Measurements from ENCODE around the gene MRPS18B.

The MRPS18B gene

GRCh38 chr6:30601815-30602641 lies 15.6 kb upstream of the MRPS18B start:
- DNase-seq = peak in 1 of 10 donors; percentile 82
- intact Hi-C loops (cut with DNase I) = no loop called here

- peak in 1 of 10 donors; percentile 61 for DNase-seq
- intact Hi-C loops (cut with DNase I) = no loop called here
Observed at GRCh38 chr6:30603961-30604360, 13.7 kb upstream of the MRPS18B start.

- no peak for DNase-seq
- intact Hi-C loops (cut with DNase I) = loop anchor here (5.0 kb wide), 1 partner anchor 38 kb away; the partner anchor contains the start of gene ABCF1
Observed at GRCh38 chr6:30610065-30610464, 7.6 kb upstream of the MRPS18B start.

- intact Hi-C loops (cut with DNase I) = loop anchor here (5.0 kb wide), 1 partner anchor 39 kb away; the partner anchor contains the start of gene ABCF1
- DNase-seq = peak in 1 of 10 donors; percentile 35
Observed at GRCh38 chr6:30611150-30611855, 6.3 kb upstream of the MRPS18B start.

GRCh38 chr6:30611856-30612194 lies 5.8 kb upstream of the MRPS18B start:
- intact Hi-C loops (cut with DNase I) = loop anchor here (5.0 kb wide), 1 partner anchor 40 kb away; the partner anchor contains the start of gene ABCF1
- no peak for DNase-seq

GRCh38 chr6:30612213-30612612 lies 5.4 kb upstream of the MRPS18B start:
- intact Hi-C loops (cut with DNase I) = loop anchor here (5.0 kb wide), 1 partner anchor 40 kb away; the partner anchor contains the start of gene ABCF1
- DNase-seq = no peak

GRCh38 chr6:30612687-30613248 lies 4.9 kb upstream of the MRPS18B start:
- intact Hi-C loops (cut with DNase I) = loop anchor here (5.0 kb wide), 1 partner anchor 40 kb away; the partner anchor contains the start of gene ABCF1
- peak in 1 of 10 donors; percentile 11 for DNase-seq

- no peak for DNase-seq
- intact Hi-C loops (cut with DNase I) = loop anchor here (5.0 kb wide), 1 partner anchor 41 kb away; the partner anchor contains the start of gene ABCF1
Observed at GRCh38 chr6:30613251-30614043, 4.2 kb upstream of the MRPS18B start.

GRCh38 chr6:30614044-30614842 lies 3.4 kb upstream of the MRPS18B start:
- DNase-seq = peak in 1 of 10 donors; percentile 1
- intact Hi-C loops (cut with DNase I) = loop anchor here (5.0 kb wide), 1 partner anchor 42 kb away; the partner anchor contains the start of gene ABCF1

- intact Hi-C loops (cut with DNase I) = loop anchor here (5.0 kb wide), 1 partner anchor 43 kb away; the partner anchor contains the start of gene ABCF1
- DNase-seq = peak; percentile 65 to 96 (median 81)
Observed at GRCh38 chr6:30614843-30615218, 2.8 kb upstream of the MRPS18B start.

GRCh38 chr6:30615219-30615957 lies 2.3 kb upstream of the MRPS18B start:
- intact Hi-C loops (cut with DNase I) = no loop called here
- peak in 2 of 10 donors; percentile 23 to 74 for DNase-seq

GRCh38 chr6:30615958-30616810 lies 1.5 kb upstream of the MRPS18B start:
- DNase-seq = peak in 1 of 10 donors; percentile 29
- intact Hi-C loops (cut with DNase I) = no loop called here

GRCh38 chr6:30616811-30617564 lies 652 bp upstream of the MRPS18B start, which contains the start of gene PPP1R10:
Gene PPP1R10, minus strand, starts transcription at chr6:30617243. Its CDS starts 7,299 bp downstream, at chr6:30609944.
- intact Hi-C loops (cut with DNase I) = no loop called here
- DNase-seq = peak; percentile 97 to 100 (median 99)

- DNase-seq = peak in 1 of 10 donors; percentile 20
- intact Hi-C loops (cut with DNase I) = no loop called here
Observed at GRCh38 chr6:30618270-30618797, 694 bp downstream of the MRPS18B start.

GRCh38 chr6:30619561-30619960 lies 1.9 kb downstream of the MRPS18B start:
- peak in 1 of 10 donors; percentile 54 for DNase-seq
- intact Hi-C loops (cut with DNase I) = no loop called here

GRCh38 chr6:30625511-30625910 lies 7.9 kb downstream of the MRPS18B start:
- peak in 1 of 10 donors; percentile 62 for DNase-seq
- intact Hi-C loops (cut with DNase I) = no loop called here

Measured in posterior cingulate gyrus (tissue), 11 donors.